GM23338 (cell line): ENCODE data around the gene FAM98A. TPM values are rescaled to one million over a fixed set of nuclear protein-coding genes. Genes with fewer than 3 reads are reported as not detected.

Experiments used
- ATAC-seq: fragments of 200-7000 bp; cut with Tn5 transposase; 3 replicates; pipeline ENCODE4 v1.9.1; 2020
- DNase-seq: peaks from one replicate; pipeline ENCODE4 v3.0.0-alpha.2; 2015; ENCODE audit warnings: low spot score
- H2AFZ ChIP-seq: fragments of 200-600 bp; sonication (generic); 2 replicates; pipeline ENCODE4 v1.8.0; 2016; ENCODE audit warnings: antibody characterized with exemption, mild to moderate bottlenecking, moderate library complexity
- H3F3A ChIP-seq: fragments of 200-600 bp; sonication (generic); replicated peaks from 2 replicates; pipeline ENCODE4 v1.8.0; 2017; ENCODE audit warnings: antibody characterized with exemption, mixed run types, low read depth
- H3K27ac ChIP-seq: fragments of 200-600 bp; sonication (generic); 2 replicates; pipeline ENCODE4 v1.6.1; 2016; ENCODE audit warnings: low read depth
- H3K27me3 ChIP-seq: fragments of 200-600 bp; sonication (generic); 2 replicates; pipeline ENCODE4 v1.8.0; 2016; ENCODE audit warnings: mild to moderate bottlenecking, mixed run types, moderate library complexity; ENCODE audit not compliant: insufficient read depth
- H3K36me3 ChIP-seq: fragments of 200-600 bp; sonication (generic); 2 replicates; pipeline ENCODE4 v1.8.0; 2016; ENCODE audit warnings: mild to moderate bottlenecking; ENCODE audit not compliant: insufficient read depth
- H3K4me1 ChIP-seq: fragments of 200-600 bp; sonication (generic); 2 replicates; pipeline ENCODE4 v1.8.0; 2016; ENCODE audit warnings: mild to moderate bottlenecking, moderate library complexity; ENCODE audit not compliant: insufficient read depth
- H3K4me2 ChIP-seq: fragments of 200-600 bp; sonication (generic); 2 replicates; pipeline ENCODE4 v1.7.1; 2017; ENCODE audit warnings: mixed run types
- H3K4me3 ChIP-seq: fragments of 200-600 bp; sonication (generic); 2 replicates; pipeline ENCODE4 v1.6.1; 2016; ENCODE audit warnings: mixed run types
- H3K79me2 ChIP-seq: fragments of 200-600 bp; sonication (generic); replicated peaks from 2 replicates; pipeline ENCODE4 v1.8.0; 2017; ENCODE audit warnings: mild to moderate bottlenecking; ENCODE audit not compliant: insufficient read depth
- H3K9me2 ChIP-seq: fragments of 200-600 bp; sonication (generic); 2 replicates; pipeline ENCODE4 v1.8.0; 2017; ENCODE audit not compliant: insufficient read depth
- H4K20me1 ChIP-seq: fragments of 200-600 bp; sonication (generic); replicated peaks from 2 replicates; pipeline ENCODE4 v1.8.0; 2017; ENCODE audit warnings: mild to moderate bottlenecking; ENCODE audit not compliant: insufficient read depth
- H3K27ac Mint-ChIP-seq: 2 replicates; pipeline ENCODE4 v1.8.0; 2020; ENCODE audit warnings: inconsistent platforms, mild to moderate bottlenecking, moderate library complexity, mixed read lengths
- H3K27me3 Mint-ChIP-seq: 3 replicates; pipeline ENCODE4 v1.8.0; 2022; ENCODE audit warnings: low read depth, mild to moderate bottlenecking, moderate library complexity, mixed read lengths, inconsistent platforms; ENCODE audit not compliant: insufficient read depth, poor library complexity
- H3K36me3 Mint-ChIP-seq: 3 replicates; pipeline ENCODE4 v1.8.0; 2021; ENCODE audit warnings: low read depth, mild to moderate bottlenecking, inconsistent platforms, moderate library complexity, mixed read lengths
- H3K4me1 Mint-ChIP-seq: 3 replicates; pipeline ENCODE4 v1.8.0; 2020; ENCODE audit warnings: mild to moderate bottlenecking, inconsistent platforms, mixed read lengths
- H3K4me3 Mint-ChIP-seq: 3 replicates; pipeline ENCODE4 v1.8.0; 2021; ENCODE audit warnings: moderate library complexity, mild to moderate bottlenecking, inconsistent platforms, mixed read lengths
- H3K9me3 Mint-ChIP-seq: 3 replicates; pipeline ENCODE4 v1.8.0; 2020; ENCODE audit warnings: moderate library complexity, mild to moderate bottlenecking, inconsistent platforms, mixed read lengths
- CREB1 ChIP-seq: fragments of 250-450 bp; sonication (Bioruptor Pico); IDR thresholded peaks from 2 replicates; pipeline ENCODE4 v1.5.0; 2020; ENCODE audit warnings: low read depth, mild to moderate bottlenecking, moderate library complexity
- EZH2 ChIP-seq: fragments of 200-600 bp; sonication (generic); IDR thresholded peaks from one replicate; pipeline ENCODE4 v1.8.0; 2017; ENCODE audit warnings: antibody characterized with exemption, mild to moderate bottlenecking, low read depth; ENCODE audit not compliant: unreplicated experiment
- EZH2phosphoT487 ChIP-seq: fragments of 200-600 bp; sonication (generic); IDR thresholded peaks from one replicate; pipeline ENCODE4 v1.8.1; 2018; ENCODE audit warnings: antibody characterized with exemption; ENCODE audit not compliant: unreplicated experiment
- JUNB ChIP-seq: IDR thresholded peaks from one replicate; pipeline ENCODE4 v1.6.1; 2016; ENCODE audit warnings: antibody characterized with exemption; ENCODE audit not compliant: unreplicated experiment
- NANOG ChIP-seq: IDR thresholded peaks from 2 replicates; pipeline ENCODE4 v1.6.1; 2016; ENCODE audit warnings: antibody characterized with exemption, borderline replicate concordance
- REST ChIP-seq: IDR thresholded peaks from one replicate; pipeline ENCODE4 v1.6.1; 2018; ENCODE audit warnings: antibody characterized with exemption; ENCODE audit not compliant: unreplicated experiment
- STAT1 ChIP-seq: IDR thresholded peaks from one replicate; pipeline ENCODE4 v1.6.1; 2016; ENCODE audit warnings: antibody characterized with exemption; ENCODE audit not compliant: unreplicated experiment
- ZNF114 ChIP-seq: fragments of 250-450 bp; sonication (Bioruptor Pico); IDR thresholded peaks from 2 replicates; pipeline ENCODE4 v1.5.0; 2020; ENCODE audit warnings: mild to moderate bottlenecking, moderate library complexity
- ZNF331 ChIP-seq: fragments of 250-450 bp; sonication (Bioruptor Pico); IDR thresholded peaks from 2 replicates; pipeline ENCODE4 v1.5.0; 2020; ENCODE audit warnings: low read depth, mild to moderate bottlenecking, moderate library complexity
- ZNF462 ChIP-seq: fragments of 250-450 bp; sonication (Bioruptor Pico); IDR thresholded peaks from 2 replicates; pipeline ENCODE4 v1.5.0; 2020; ENCODE audit warnings: mild to moderate bottlenecking, moderate library complexity
- polyA plus RNA-seq: library from polyadenylated mRNA; unstranded; fragments of >200 nt; fragmentation: Nextera tagmentation; extraction: Ambion mirVana; gene quantifications from 2 replicates; pipeline ENCODE4 v1.2.1, GENCODE V29; 2016
- total RNA-seq: library from RNA; depleted of rRNA; stranded (reverse); fragments of >200 nt; shearing (Covaris generic); gene quantifications from 2 replicates; pipeline ENCODE4 v1.2.3, GENCODE V29; 2014

The FAM98A gene
- total and polyA plus RNA-seq, 2 experiments from 2014 or later: 68.6 to 149 TPM

GRCh38 chr2:33636001-33636400 lies 36.9 kb upstream of the FAM98A start:
- H3K79me2 ChIP-seq: no peaks in the 10 kb centered on the region
- Mint-ChIP-seq H3K36me3 (peaks cover 31% of the 10 kb centered on the region), H3K4me1 (peaks cover 3% of the 10 kb centered on the region; the same call in 1 of the 3 replicates), H3K4me3 (no peak overlapping the region), H3K27me3 (no peaks in the 10 kb centered on the region), H3K9me3 (no peaks in the 10 kb centered on the region), H3K27ac (no peak overlapping the region)
- H3K27me3 ChIP-seq: no peaks in the 10 kb centered on the region
- TF ChIP-seq EZH2phosphoT487: no peak
- no peak for TF ChIP-seq ZNF462
- TF ChIP-seq ZNF114: no peak
- TF ChIP-seq JUNB: no peak
- TF ChIP-seq ZNF331 (CRISPR knock-in tag): no peak
- TF ChIP-seq CREB1 (CRISPR knock-in tag): no peak
- no peak for TF ChIP-seq NANOG
- no peak for TF ChIP-seq EZH2
- TF ChIP-seq REST: no peak
- no peak for TF ChIP-seq STAT1
- no peaks in the 10 kb centered on the region for H3F3A ChIP-seq
- no peak for DNase-seq
- no peak overlapping the region for H2AFZ ChIP-seq
- no peaks in the 10 kb centered on the region for H3K36me3 ChIP-seq
- H3K27ac ChIP-seq: no peak overlapping the region
- no peak overlapping the region for H3K4me2 ChIP-seq
- no peak for ATAC-seq
- H4K20me1 ChIP-seq: no peaks in the 10 kb centered on the region
- no peak overlapping the region for H3K4me3 ChIP-seq
- H3K4me1 ChIP-seq: peaks cover 7% of the 10 kb centered on the region
- H3K9me2 ChIP-seq: peaks cover 9% of the 10 kb centered on the region; the same call in 1 of the 2 replicates
